Measurements from ENCODE around the gene PLEKHH1. TPM values are rescaled to one million over a fixed set of nuclear protein-coding genes. Genes with fewer than 3 reads are reported as not detected.

PLEKHH1 gene
- total RNA-seq, 1 experiment from 2014 or later = 27.6 TPM

DNA sequence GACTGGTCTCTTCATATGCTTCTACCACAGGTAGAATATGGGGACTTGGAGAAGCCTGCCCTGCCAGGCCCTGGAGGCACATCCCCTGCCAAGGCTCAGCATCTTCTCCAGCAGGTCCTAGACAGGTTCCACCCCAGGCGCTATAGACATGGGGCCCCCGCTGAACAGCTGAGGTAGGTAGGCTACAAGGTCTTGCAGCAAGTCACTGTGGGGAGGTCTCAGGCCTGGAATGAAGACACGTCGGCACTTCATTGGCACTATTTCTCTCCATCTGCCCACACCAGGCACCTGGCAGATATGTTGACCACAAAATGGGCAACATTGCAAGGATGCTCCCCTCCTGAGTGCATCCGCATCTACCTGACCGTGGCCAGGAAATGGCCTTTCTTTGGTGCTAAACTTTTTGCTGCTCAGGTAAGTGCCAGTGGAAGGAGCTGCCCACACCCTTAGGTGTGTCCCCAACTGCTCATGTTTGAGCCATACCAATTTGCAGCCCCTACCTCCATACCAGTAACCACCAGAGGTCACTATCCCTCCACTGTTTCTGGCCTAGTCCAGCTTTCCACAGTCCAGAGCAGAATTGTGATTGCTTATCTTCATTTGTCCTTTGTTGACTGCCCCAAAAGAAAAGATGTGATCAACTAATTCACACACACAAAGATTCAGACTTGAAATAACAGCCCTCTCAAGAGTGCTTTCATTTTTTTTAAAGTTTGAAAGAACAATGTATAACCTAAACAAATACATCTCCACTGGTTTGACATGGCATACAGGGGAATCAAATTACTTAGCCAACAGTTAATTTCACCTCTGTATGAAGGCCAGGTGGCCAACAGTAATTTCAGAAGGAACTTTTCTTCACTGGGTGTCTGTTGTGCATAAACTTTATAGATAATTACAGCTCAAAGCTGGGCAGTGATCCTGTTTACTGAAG, 50.9 kb downstream of the PLEKHH1 start:
- no peaks in the 10 kb centered on the region for H3K9me3 ChIP-seq (ENCODE audit: control insufficient read depth in 1 of 2, insufficient read depth in 1 of 2, low read depth in 1 of 2, low read length in 2 of 2)
- no peaks in the 10 kb centered on the region for H4K20me1 ChIP-seq (ENCODE audit: insufficient read depth)
- no peaks in the 10 kb centered on the region for H3K4me1 ChIP-seq (ENCODE audit: control insufficient read depth in 1 of 2, insufficient read depth in 2 of 2, low read length in 2 of 2)
- ATAC-seq (peak; percentile 97), DNase-seq (ENCODE audit: low read depth, low spot score) (peak; percentile 47)
- ChIA-PET POLR2A (interaction anchor here (1.3 to 2.1 kb wide), 3 partner anchors 83 to 120 kb away, joined by 4 to 12 read pairs (median 7); partner anchors contain the start of gene RDH11), RAD21 (ENCODE audit: low non-redundant PET in 1 of 2, low total read pairs in 2 of 2, uncharacterized antibody in 2 of 2, unreplicated experiment in 2 of 2) (interaction anchor here (0.8 to 3.1 kb wide), 5 partner anchors 57 to 120 kb away, joined by 3 to 20 read pairs (median 3); no protein-coding TSS in a partner anchor), CTCF (interaction anchor here (0.6 to 8.1 kb wide), 11 partner anchors 12 to 1225 kb away, joined by 3 to 117 read pairs (median 5); partner anchors contain the start of genes PIGH and RDH12)
- H3K4me3 ChIP-seq (replicated peaks in 1 of 2; ENCODE audit: low read depth in 1 of 2, low read length in 2 of 2) = no peak overlapping the region
- intact Hi-C loops (cut with micrococcal nuclease) = loop anchor here (1.0 to 10.0 kb wide), 3 partner anchors 83 to 351 kb away; no protein-coding TSS in a partner anchor
- TF ChIP-seq POLR2A (IDR thresholded peaks at IDR 0.05; ENCODE audit: borderline replicate concordance, extremely low read depth, insufficient read depth, insufficient read length) (no peak), ELF1 (IDR thresholded peaks at IDR 0.05; ENCODE audit: borderline replicate concordance, low read depth) (no peak), POLR2AphosphoS5 (IDR thresholded peaks at IDR 0.05; ENCODE audit: low read depth, low read length) (no peak), CBX3 (IDR thresholded peaks at IDR 0.05; ENCODE audit: low read depth) (no peak), CEBPB (IDR thresholded peaks at IDR 0.05; ENCODE audit: low read depth) (no peak), RAD21 (IDR thresholded peaks at IDR 0.05; ENCODE audit: low read depth) (peak; percentile 90), JUND (IDR thresholded peaks at IDR 0.05) (no peak), ZFX (IDR thresholded peaks at IDR 0.05) (no peak), TCF7L2 (IDR thresholded peaks at IDR 0.05; ENCODE audit: borderline replicate concordance, extremely low read depth, insufficient read depth, insufficient read length) (no peak), EZH2phosphoT487 (IDR thresholded peaks at IDR 0.05; ENCODE audit: borderline replicate concordance) (no peak)
- TF ChIP-seq, protein P1, sequence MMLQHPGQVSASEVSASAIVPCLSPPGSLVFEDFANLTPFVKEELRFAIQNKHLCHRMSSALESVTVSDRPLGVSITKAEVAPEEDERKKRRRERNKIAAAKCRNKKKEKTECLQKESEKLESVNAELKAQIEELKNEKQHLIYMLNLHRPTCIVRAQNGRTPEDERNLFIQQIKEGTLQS (IDR thresholded peaks at IDR 0.05) = no peak
- TF ChIP-seq, protein P2, sequence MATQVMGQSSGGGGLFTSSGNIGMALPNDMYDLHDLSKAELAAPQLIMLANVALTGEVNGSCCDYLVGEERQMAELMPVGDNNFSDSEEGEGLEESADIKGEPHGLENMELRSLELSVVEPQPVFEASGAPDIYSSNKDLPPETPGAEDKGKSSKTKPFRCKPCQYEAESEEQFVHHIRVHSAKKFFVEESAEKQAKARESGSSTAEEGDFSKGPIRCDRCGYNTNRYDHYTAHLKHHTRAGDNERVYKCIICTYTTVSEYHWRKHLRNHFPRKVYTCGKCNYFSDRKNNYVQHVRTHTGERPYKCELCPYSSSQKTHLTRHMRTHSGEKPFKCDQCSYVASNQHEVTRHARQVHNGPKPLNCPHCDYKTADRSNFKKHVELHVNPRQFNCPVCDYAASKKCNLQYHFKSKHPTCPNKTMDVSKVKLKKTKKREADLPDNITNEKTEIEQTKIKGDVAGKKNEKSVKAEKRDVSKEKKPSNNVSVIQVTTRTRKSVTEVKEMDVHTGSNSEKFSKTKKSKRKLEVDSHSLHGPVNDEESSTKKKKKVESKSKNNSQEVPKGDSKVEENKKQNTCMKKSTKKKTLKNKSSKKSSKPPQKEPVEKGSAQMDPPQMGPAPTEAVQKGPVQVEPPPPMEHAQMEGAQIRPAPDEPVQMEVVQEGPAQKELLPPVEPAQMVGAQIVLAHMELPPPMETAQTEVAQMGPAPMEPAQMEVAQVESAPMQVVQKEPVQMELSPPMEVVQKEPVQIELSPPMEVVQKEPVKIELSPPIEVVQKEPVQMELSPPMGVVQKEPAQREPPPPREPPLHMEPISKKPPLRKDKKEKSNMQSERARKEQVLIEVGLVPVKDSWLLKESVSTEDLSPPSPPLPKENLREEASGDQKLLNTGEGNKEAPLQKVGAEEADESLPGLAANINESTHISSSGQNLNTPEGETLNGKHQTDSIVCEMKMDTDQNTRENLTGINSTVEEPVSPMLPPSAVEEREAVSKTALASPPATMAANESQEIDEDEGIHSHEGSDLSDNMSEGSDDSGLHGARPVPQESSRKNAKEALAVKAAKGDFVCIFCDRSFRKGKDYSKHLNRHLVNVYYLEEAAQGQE (IDR thresholded peaks at IDR 0.05; ENCODE audit: low read depth) = no peak
- TF ChIP-seq, protein P3, sequence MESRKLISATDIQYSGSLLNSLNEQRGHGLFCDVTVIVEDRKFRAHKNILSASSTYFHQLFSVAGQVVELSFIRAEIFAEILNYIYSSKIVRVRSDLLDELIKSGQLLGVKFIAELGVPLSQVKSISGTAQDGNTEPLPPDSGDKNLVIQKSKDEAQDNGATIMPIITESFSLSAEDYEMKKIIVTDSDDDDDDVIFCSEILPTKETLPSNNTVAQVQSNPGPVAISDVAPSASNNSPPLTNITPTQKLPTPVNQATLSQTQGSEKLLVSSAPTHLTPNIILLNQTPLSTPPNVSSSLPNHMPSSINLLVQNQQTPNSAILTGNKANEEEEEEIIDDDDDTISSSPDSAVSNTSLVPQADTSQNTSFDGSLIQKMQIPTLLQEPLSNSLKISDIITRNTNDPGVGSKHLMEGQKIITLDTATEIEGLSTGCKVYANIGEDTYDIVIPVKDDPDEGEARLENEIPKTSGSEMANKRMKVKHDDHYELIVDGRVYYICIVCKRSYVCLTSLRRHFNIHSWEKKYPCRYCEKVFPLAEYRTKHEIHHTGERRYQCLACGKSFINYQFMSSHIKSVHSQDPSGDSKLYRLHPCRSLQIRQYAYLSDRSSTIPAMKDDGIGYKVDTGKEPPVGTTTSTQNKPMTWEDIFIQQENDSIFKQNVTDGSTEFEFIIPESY (IDR thresholded peaks at IDR 0.05; ENCODE audit: extremely low read depth, insufficient replicate concordance, low read length) = no peak
- TF ChIP-seq, protein P4, sequence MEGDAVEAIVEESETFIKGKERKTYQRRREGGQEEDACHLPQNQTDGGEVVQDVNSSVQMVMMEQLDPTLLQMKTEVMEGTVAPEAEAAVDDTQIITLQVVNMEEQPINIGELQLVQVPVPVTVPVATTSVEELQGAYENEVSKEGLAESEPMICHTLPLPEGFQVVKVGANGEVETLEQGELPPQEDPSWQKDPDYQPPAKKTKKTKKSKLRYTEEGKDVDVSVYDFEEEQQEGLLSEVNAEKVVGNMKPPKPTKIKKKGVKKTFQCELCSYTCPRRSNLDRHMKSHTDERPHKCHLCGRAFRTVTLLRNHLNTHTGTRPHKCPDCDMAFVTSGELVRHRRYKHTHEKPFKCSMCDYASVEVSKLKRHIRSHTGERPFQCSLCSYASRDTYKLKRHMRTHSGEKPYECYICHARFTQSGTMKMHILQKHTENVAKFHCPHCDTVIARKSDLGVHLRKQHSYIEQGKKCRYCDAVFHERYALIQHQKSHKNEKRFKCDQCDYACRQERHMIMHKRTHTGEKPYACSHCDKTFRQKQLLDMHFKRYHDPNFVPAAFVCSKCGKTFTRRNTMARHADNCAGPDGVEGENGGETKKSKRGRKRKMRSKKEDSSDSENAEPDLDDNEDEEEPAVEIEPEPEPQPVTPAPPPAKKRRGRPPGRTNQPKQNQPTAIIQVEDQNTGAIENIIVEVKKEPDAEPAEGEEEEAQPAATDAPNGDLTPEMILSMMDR (IDR thresholded peaks at IDR 0.05 in 2 of 3, conservative IDR thresholded peaks at IDR 0.05 in 1 of 3; ENCODE audit: borderline replicate concordance in 1 of 3, insufficient read depth in 1 of 3, low read depth in 2 of 3, low read length in 2 of 3) = peak; percentile 79 to 85 (median 80)
- H3K9me2 ChIP-seq (ENCODE audit: insufficient read depth) = no peaks in the 10 kb centered on the region
- no peak overlapping the region for H3K9ac ChIP-seq (ENCODE audit: low read length)
- peaks cover 13 to 17% of the 10 kb centered on the region in 2 experiments; a peak in 3 of 4 replicates for H3K36me3 ChIP-seq (ENCODE audit: control insufficient read depth in 1 of 2, insufficient read depth in 2 of 2, low read length in 2 of 2)
- no peak overlapping the region for H3K27ac ChIP-seq (ENCODE audit: low read depth, low read length)
- no peak overlapping the region for H2AFZ ChIP-seq (ENCODE audit: low read depth, low read length, poor library complexity, severe bottlenecking)
- no peaks in the 10 kb centered on the region for H3K79me2 ChIP-seq (ENCODE audit: insufficient read depth, low read length)
- no peak overlapping the region for H3K4me2 ChIP-seq (ENCODE audit: low read length)
- no TSS peak for BruUV-seq (replicated peaks)
- no peaks in the 10 kb centered on the region for H3K27me3 ChIP-seq (ENCODE audit: insufficient read depth, low read length)
